ENCODE data around the gene DCAF5.
A peak's percentile ranks its signal among the peaks of the same experiment; 100 is the strongest.
"Not testable (repeated sequence)": the region's sequence is repeated elsewhere in the genome, so short reads cannot be mapped to it uniquely, and the experiment has no call there.

Gene DCAF5

GRCh38 chr14:69170839-69171238, 17.9 kb upstream of the DCAF5 start:
- no peaks in the 10 kb centered on the region for H3K36me3 ChIP-seq (ENCODE audit: insufficient read depth, low read length)
- no peak overlapping the region for H3K27ac ChIP-seq (ENCODE audit: low read depth, low read length)
- no peak overlapping the region for H2AFZ ChIP-seq (ENCODE audit: low read length, unreplicated experiment)
- H3K4me1 ChIP-seq (ENCODE audit: control insufficient read depth, insufficient read depth, low read length, unreplicated experiment): no peaks in the 10 kb centered on the region
- H3K4me3 ChIP-seq (ENCODE audit: low read depth, low read length): no peak overlapping the region
- no peaks in the 10 kb centered on the region for H3K79me2 ChIP-seq (ENCODE audit: control insufficient read depth, insufficient read depth, low read length, unreplicated experiment)
- peaks cover 11% of the 10 kb centered on the region for H3K27me3 ChIP-seq (ENCODE audit: insufficient read depth, low read length)

- H3K4me3 ChIP-seq (ENCODE audit: low read depth, low read length); H3K79me2 ChIP-seq (ENCODE audit: control insufficient read depth, insufficient read depth, low read length, unreplicated experiment); H3K36me3 ChIP-seq (ENCODE audit: insufficient read depth, low read length); H3K27ac ChIP-seq (ENCODE audit: low read depth, low read length); H3K4me1 ChIP-seq (ENCODE audit: control insufficient read depth, insufficient read depth, low read length, unreplicated experiment); H3K27me3 ChIP-seq (ENCODE audit: insufficient read depth, low read length); H2AFZ ChIP-seq (ENCODE audit: low read length, unreplicated experiment): not testable (repeated sequence)
Measured at GRCh38 chr14:69165787-69166186, 12.9 kb upstream of the DCAF5 start.

GRCh38 chr14:69161590-69161989, 8.7 kb upstream of the DCAF5 start:
- Histone ChIP-seq H3K4me3 (ENCODE audit: low read depth, low read length) (no peak overlapping the region), H3K4me1 (ENCODE audit: control insufficient read depth, insufficient read depth, low read length, unreplicated experiment) (no peaks in the 10 kb centered on the region), H3K36me3 (ENCODE audit: insufficient read depth, low read length) (no peaks in the 10 kb centered on the region), H3K79me2 (ENCODE audit: control insufficient read depth, insufficient read depth, low read length, unreplicated experiment) (no peaks in the 10 kb centered on the region), H3K27ac (ENCODE audit: low read depth, low read length) (no peak overlapping the region), H2AFZ (ENCODE audit: low read length, unreplicated experiment) (no peak overlapping the region), H3K27me3 (ENCODE audit: insufficient read depth, low read length) (peaks cover 6% of the 10 kb centered on the region)

- Histone ChIP-seq H3K4me1 (ENCODE audit: control insufficient read depth, insufficient read depth, low read length, unreplicated experiment) (no peaks in the 10 kb centered on the region), H3K27me3 (ENCODE audit: insufficient read depth, low read length) (no peaks in the 10 kb centered on the region), H3K4me3 (ENCODE audit: low read depth, low read length) (no peak overlapping the region), H3K27ac (ENCODE audit: low read depth, low read length) (no peak overlapping the region), H3K79me2 (ENCODE audit: control insufficient read depth, insufficient read depth, low read length, unreplicated experiment) (peaks cover 10% of the 10 kb centered on the region), H3K36me3 (ENCODE audit: insufficient read depth, low read length) (no peaks in the 10 kb centered on the region), H2AFZ (ENCODE audit: low read length, unreplicated experiment) (no peak overlapping the region)
Measured at GRCh38 chr14:69156224-69156623, 3.3 kb upstream of the DCAF5 start.

- no peak overlapping the region for H3K4me3 ChIP-seq (ENCODE audit: low read depth, low read length)
- no peak overlapping the region for H3K27ac ChIP-seq (ENCODE audit: low read depth, low read length)
Measured at GRCh38 chr14:69154779-69155178, 1.9 kb upstream of the DCAF5 start.

GRCh38 chr14:69153873-69154270, 953 bp upstream of the DCAF5 start:
- Histone ChIP-seq H3K4me3 (ENCODE audit: low read depth, low read length) (peak overlapping the region; percentile 92), H3K27ac (ENCODE audit: low read depth, low read length) (peak overlapping the region; percentile 22), H3K27me3 (ENCODE audit: insufficient read depth, low read length) (no peaks in the 10 kb centered on the region), H3K36me3 (ENCODE audit: insufficient read depth, low read length) (0 out of 2 replicates have a peak, but pooled peaks cover 4% of the 10 kb centered on the region), H3K4me1 (ENCODE audit: control insufficient read depth, insufficient read depth, low read length, unreplicated experiment) (peaks cover 22% of the 10 kb centered on the region), H3K79me2 (ENCODE audit: control insufficient read depth, insufficient read depth, low read length, unreplicated experiment) (peaks cover 34% of the 10 kb centered on the region), H2AFZ (ENCODE audit: low read length, unreplicated experiment) (peak overlapping the region; percentile 77)

More at GRCh38 chr14:69154779-69155178, 1.9 kb upstream of the DCAF5 start:
- Histone ChIP-seq H2AFZ (ENCODE audit: low read length, unreplicated experiment) (no peak overlapping the region), H3K27me3 (ENCODE audit: insufficient read depth, low read length) (no peaks in the 10 kb centered on the region), H3K4me1 (ENCODE audit: control insufficient read depth, insufficient read depth, low read length, unreplicated experiment) (peaks cover 13% of the 10 kb centered on the region), H3K36me3 (ENCODE audit: insufficient read depth, low read length) (no peaks in the 10 kb centered on the region), H3K79me2 (ENCODE audit: control insufficient read depth, insufficient read depth, low read length, unreplicated experiment) (peaks cover 24% of the 10 kb centered on the region)

GRCh38 chr14:69153152-69153872, 393 bp upstream of the DCAF5 start:
- peak overlapping the region; percentile 77 for H2AFZ ChIP-seq (ENCODE audit: low read length, unreplicated experiment)
- peaks cover 38% of the 10 kb centered on the region for H3K79me2 ChIP-seq (ENCODE audit: control insufficient read depth, insufficient read depth, low read length, unreplicated experiment)
- H3K4me3 ChIP-seq (ENCODE audit: low read depth, low read length): peak overlapping the region; percentile 92
- H3K4me1 ChIP-seq (ENCODE audit: control insufficient read depth, insufficient read depth, low read length, unreplicated experiment): peaks cover 26% of the 10 kb centered on the region
- no peaks in the 10 kb centered on the region for H3K27me3 ChIP-seq (ENCODE audit: insufficient read depth, low read length)
- H3K36me3 ChIP-seq (ENCODE audit: insufficient read depth, low read length): peaks cover 8% of the 10 kb centered on the region; the same call in 1 of the 2 replicates
- H3K27ac ChIP-seq (ENCODE audit: low read depth, low read length): peak overlapping the region; percentile 22

GRCh38 chr14:69152181-69152901, 578 bp downstream of the DCAF5 start:
- Histone ChIP-seq H3K27ac (ENCODE audit: low read depth, low read length) (peak overlapping the region; percentile 63), H3K79me2 (ENCODE audit: control insufficient read depth, insufficient read depth, low read length, unreplicated experiment) (peaks cover 47% of the 10 kb centered on the region)

GRCh38 chr14:69151458-69152180, 1.3 kb downstream of the DCAF5 start:
- Histone ChIP-seq H2AFZ (ENCODE audit: low read length, unreplicated experiment) (peak overlapping the region; percentile 91), H3K4me3 (ENCODE audit: low read depth, low read length) (peak overlapping the region; percentile 92), H3K36me3 (ENCODE audit: insufficient read depth, low read length) (peaks cover 18% of the 10 kb centered on the region; the same call in 1 of the 2 replicates), H3K27me3 (ENCODE audit: insufficient read depth, low read length) (no peaks in the 10 kb centered on the region), H3K4me1 (ENCODE audit: control insufficient read depth, insufficient read depth, low read length, unreplicated experiment) (peaks cover 26% of the 10 kb centered on the region), H3K27ac (ENCODE audit: low read depth, low read length) (peak overlapping the region; percentile 63), H3K79me2 (ENCODE audit: control insufficient read depth, insufficient read depth, low read length, unreplicated experiment) (peaks cover 55% of the 10 kb centered on the region)

More at GRCh38 chr14:69152181-69152901, 578 bp downstream of the DCAF5 start:
- no peaks in the 10 kb centered on the region for H3K27me3 ChIP-seq (ENCODE audit: insufficient read depth, low read length)
- peak overlapping the region; percentile 91 for H2AFZ ChIP-seq (ENCODE audit: low read length, unreplicated experiment)
- peaks cover 26% of the 10 kb centered on the region for H3K4me1 ChIP-seq (ENCODE audit: control insufficient read depth, insufficient read depth, low read length, unreplicated experiment)
- H3K4me3 ChIP-seq (ENCODE audit: low read depth, low read length): peak overlapping the region; percentile 92
- H3K36me3 ChIP-seq (ENCODE audit: insufficient read depth, low read length): peaks cover 12% of the 10 kb centered on the region; the same call in 1 of the 2 replicates

- no peak overlapping the region for H2AFZ ChIP-seq (ENCODE audit: low read length, unreplicated experiment)
- peak overlapping the region; percentile 37 for H3K4me3 ChIP-seq (ENCODE audit: low read depth, low read length)
- peaks cover 69% of the 10 kb centered on the region for H3K79me2 ChIP-seq (ENCODE audit: control insufficient read depth, insufficient read depth, low read length, unreplicated experiment)
- peak overlapping the region; percentile 39 for H3K27ac ChIP-seq (ENCODE audit: low read depth, low read length)
- peaks cover 18% of the 10 kb centered on the region; the same call in 1 of the 2 replicates for H3K36me3 ChIP-seq (ENCODE audit: insufficient read depth, low read length)
- no peaks in the 10 kb centered on the region for H3K27me3 ChIP-seq (ENCODE audit: insufficient read depth, low read length)
- H3K4me1 ChIP-seq (ENCODE audit: control insufficient read depth, insufficient read depth, low read length, unreplicated experiment): peaks cover 26% of the 10 kb centered on the region
Measured at GRCh38 chr14:69149461-69150244, 3.3 kb downstream of the DCAF5 start.

All from ACC112 (cell line).